Ovary (tissue), 3 donors: ENCODE measurements around the gene DUSP19.

Source experiments
- CTCF ChIP-seq, 3 donors: fragments of 450-650 bp in 2 of 3; fragments of 200-600 bp in 1 of 3; IDR thresholded peaks; one replicate each; pipeline versions ENCODE4 v1.5.1 to v1.8.0; 2016 to 2022; ENCODE audit warnings: antibody characterized with exemption in 3 of 3, mild to moderate bottlenecking in 1 of 3
- POLR2A ChIP-seq: fragments of 450-650 bp; IDR thresholded peaks from one replicate; pipeline ENCODE4 v1.6.1; 2017; ENCODE audit warnings: antibody characterized with exemption, mild to moderate bottlenecking, moderate library complexity
- donor health status: DM: no; HTN: no; CAD: no.

GRCh38 chr2:183093857-183094657 lies 15.5 kb downstream of the DUSP19 start:
- no peak for TF ChIP-seq CTCF (IDR thresholded peaks at IDR 0.05)
- TF ChIP-seq POLR2A, result no peak
